K562 (cell line): Measurements from ENCODE around the gene ZDHHC8. TPM values are rescaled to one million over a fixed set of nuclear protein-coding genes. Genes with fewer than 3 reads are reported as not detected.

Source experiments
- ATAC-seq: fragments of 200-7000 bp; cut with Tn5 transposase; 3 replicates; pipeline ENCODE4 v1.9.1; 2020; ENCODE audit warnings: moderate library complexity
- BruUV-seq: library from RNA; stranded (reverse); fragments of 400-500 nt; replicated peaks from 2 replicates; lab custom pipeline; 2021; lab: Mats Ljungman, UMichigan
- CTCF ChIA-PET: fragments of 300-600 bp; formaldehyde crosslinking; extraction: SDS; loops from one replicate; lab custom pipeline; 2021; ENCODE audit warnings: low intra/inter-chr PET ratio; lab: Yijun Ruan, JAX
- POLR2A ChIA-PET: fragments of 300-600, 350-650 bp; sonication (Branson Sonifier 250); formaldehyde crosslinking; extraction: SDS; loops from one replicate; lab custom pipeline; 2021; ENCODE audit warnings: antibody characterized with exemption, inconsistent platforms; lab: Yijun Ruan, JAX
- DNase-seq, 4 experiments: peaks; one replicate each; pipeline versions ENCODE4 v3.0.0 to v3.0.0-alpha.2; 2011 to 2018; ENCODE audit warnings: low spot score in 3 of 4, mixed read lengths in 3 of 4; ENCODE audit errors: extremely low read depth in 1 of 4
- FAIRE-seq: peaks from 2 replicates; lab custom pipeline; 2011; peaks lifted over from hg19 to GRCh38; lab: Jason Lieb, UNC
- H2AFZ ChIP-seq: 2 replicates; pipeline ENCODE4 v1.6.0; 2011; ENCODE audit warnings: low read depth, low read length, control low read depth, inconsistent platforms
- H3K27ac ChIP-seq: fragments of 200-600 bp; 3 replicates; pipeline ENCODE4 v1.8.0; 2011; ENCODE audit warnings: low read depth, mild to moderate bottlenecking, control low read depth, inconsistent platforms, low read length, moderate library complexity, mixed read lengths; ENCODE audit errors: extremely low read depth
- H3K27me3 ChIP-seq, 2 experiments: fragments of 300-600 bp in 1 of 2; 2 replicates in 1 of 2; 3 replicates in 1 of 2; pipeline versions ENCODE4 v1.6.0 to v1.8.0; 2011; ENCODE audit warnings: inconsistent platforms in 2 of 2, low read length in 2 of 2, mild to moderate bottlenecking in 1 of 2, mixed read lengths in 1 of 2, moderate library complexity in 1 of 2; ENCODE audit not compliant: control insufficient read depth in 2 of 2, insufficient read depth in 2 of 2
- H3K36me3 ChIP-seq: fragments of 300-600 bp; 3 replicates; pipeline ENCODE4 v1.8.0; 2011; ENCODE audit warnings: mild to moderate bottlenecking, low read length, inconsistent platforms; ENCODE audit not compliant: control insufficient read depth, insufficient read depth
- H3K4me1 ChIP-seq, 2 experiments: fragments of 200-600 bp in 1 of 2; replicated peaks in 1 of 2; 2 replicates in 1 of 2; 3 replicates in 1 of 2; pipeline versions ENCODE4 v1.5.1 to v1.8.0; 2011; ENCODE audit warnings: inconsistent platforms in 2 of 2, low read length in 2 of 2, mild to moderate bottlenecking in 1 of 2, mixed read lengths in 1 of 2, moderate library complexity in 1 of 2; ENCODE audit not compliant: control insufficient read depth in 2 of 2, insufficient read depth in 2 of 2
- H3K4me2 ChIP-seq: 2 replicates; pipeline ENCODE4 v1.6.1; 2011; ENCODE audit warnings: low read length, control low read depth, inconsistent platforms, mixed read lengths; ENCODE audit not compliant: insufficient read depth
- H3K4me3 ChIP-seq: fragments of 200-600 bp; sonication (generic), shearing (Covaris generic); 2 replicates; pipeline ENCODE4 v1.5.1; 2016; ENCODE audit warnings: control low read depth, inconsistent platforms
- H3K79me2 ChIP-seq: fragments of 200-600 bp; 3 replicates; pipeline ENCODE4 v1.8.0; 2011; ENCODE audit warnings: low read length, inconsistent platforms; ENCODE audit not compliant: control insufficient read depth, insufficient read depth
- H3K9ac ChIP-seq, 2 experiments: 2 replicates each; pipeline versions ENCODE4 v1.6.0 to v1.6.1; 2011; ENCODE audit warnings: low read depth in 2 of 2, low read length in 2 of 2, control low read depth in 1 of 2, inconsistent platforms in 1 of 2, mild to moderate bottlenecking in 1 of 2, mixed read lengths in 1 of 2; ENCODE audit not compliant: insufficient read depth in 1 of 2
- H3K9me1 ChIP-seq: one replicate; pipeline ENCODE4 v1.6.0; 2011; ENCODE audit warnings: inconsistent platforms, mild to moderate bottlenecking, low read length, moderate library complexity; ENCODE audit not compliant: control insufficient read depth, insufficient read depth
- H3K9me3 ChIP-seq: replicated peaks from 2 replicates; pipeline ENCODE4 v1.5.1; 2011; ENCODE audit warnings: low read depth, low read length, inconsistent platforms; ENCODE audit not compliant: control insufficient read depth, insufficient read depth
- H4K20me1 ChIP-seq: replicated peaks from 2 replicates; pipeline ENCODE4 v1.6.1; 2011; ENCODE audit warnings: low read length, inconsistent platforms, mixed read lengths; ENCODE audit not compliant: control insufficient read depth, insufficient read depth
- PKNOX1 ChIP-seq: fragments of 450-650 bp; IDR thresholded peaks from 2 replicates; pipeline ENCODE4 v1.6.1; 2016
- SUPT5H ChIP-seq: fragments of 450-650 bp; IDR thresholded peaks from 2 replicates; pipeline ENCODE4 v1.6.1; 2016
- ZHX1 ChIP-seq: fragments of 150-350 bp; conservative IDR thresholded peaks from 2 replicates; pipeline ENCODE4 v1.6.1; 2014; ENCODE audit warnings: low read length
- ZNF146 ChIP-seq: IDR thresholded peaks from one replicate; pipeline ENCODE4 v1.6.1; 2018; ENCODE audit warnings: missing compliant biosample characterization; ENCODE audit not compliant: unreplicated experiment
- WGBS: fragments of 100-300 bp; shearing (Covaris generic); methylation state at CpG from one replicate; pipeline ENCODE4 v1.1.6; 2016; ENCODE audit warnings: low coverage, mixed read lengths; ENCODE audit not compliant: insufficient coverage; ENCODE audit errors: missing lambda C conversion rate; 5-methylcytosine and 5-hydroxymethylcytosine counted together
- in situ Hi-C: fragments of 300-500 bp; cut with MboI; formaldehyde crosslinking; loops from 4 replicates; pipeline ENCODE4 v1.15.0; 2018; ENCODE audit warnings: inconsistent platforms, mixed read lengths
- intact Hi-C: fragments of 100-400 bp; cut with micrococcal nuclease; formaldehyde crosslinking; loops from 2 replicates; pipeline ENCODE4 v1.14.2; 2022
- polyA plus RNA-seq, 8 experiments: library from polyadenylated mRNA; depleted of rRNA in 4 of 8; stranded (reverse) in 5 of 8; unstranded in 3 of 8; fragments of >200 nt; fragmentation: Nextera tagmentation in 2 of 8; fragmentation: Illumina TruSeq in 1 of 8; extraction: Ambion mirVana in 2 of 8; extraction: Trizol in 1 of 8; gene quantifications; 2 replicates each; pipeline versions ENCODE4 v1.2.1 to v1.2.3, GENCODE V29; 2011 to 2014; ENCODE audit warnings: inconsistent platforms in 1 of 8, missing spikeins in 1 of 8
- total RNA-seq, 7 experiments: library from RNA; depleted of rRNA in 6 of 7; stranded (reverse); fragments of >200 nt in 6 of 7; fragmentation: Illumina TruSeq in 2 of 7; extraction: Trizol in 2 of 7; gene quantifications; 2 replicates each; pipeline versions ENCODE4 v1.2.1 to v1.2.3, GENCODE V29; 2011 to 2021; ENCODE audit warnings: low replicate concordance in 1 of 7
- TF ChIP-seq, protein P1 (sequence below), 2 experiments: fragments of 450-650 bp in 1 of 2; sonication (generic) in 1 of 2; formaldehyde crosslinking in 1 of 2; IDR thresholded peaks in 1 of 2; conservative IDR thresholded peaks in 1 of 2; 2 replicates each; pipeline versions ENCODE4 v1.6.1 to v1.8.1; 2016 to 2023; ENCODE audit warnings: mild to moderate bottlenecking in 2 of 2, moderate library complexity in 2 of 2, inconsistent platforms in 1 of 2, missing genetic modification reagents in 1 of 2
- TF ChIP-seq, protein P2 (sequence below): fragments of 450-650 bp; IDR thresholded peaks from 2 replicates; pipeline ENCODE4 v1.6.1; 2016; ENCODE audit warnings: antibody characterized with exemption
- TF ChIP-seq, protein P3 (sequence below): sonication (generic); formaldehyde crosslinking; IDR thresholded peaks from 2 replicates; pipeline ENCODE4 v1.8.1; 2023; ENCODE audit warnings: mild to moderate bottlenecking, missing genetic modification reagents

Gene ZDHHC8
- total and polyA plus RNA-seq, 9 of the 15 experiments (the other 6 are each of a cell fraction or from before 2014, with no cell fraction given), result 0.04 to 109 (median 16.4) TPM

- TF ChIP-seq, protein P1, sequence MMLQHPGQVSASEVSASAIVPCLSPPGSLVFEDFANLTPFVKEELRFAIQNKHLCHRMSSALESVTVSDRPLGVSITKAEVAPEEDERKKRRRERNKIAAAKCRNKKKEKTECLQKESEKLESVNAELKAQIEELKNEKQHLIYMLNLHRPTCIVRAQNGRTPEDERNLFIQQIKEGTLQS (IDR thresholded peaks at IDR 0.05), result no peak
- TF ChIP-seq, protein P1 (CRISPR knock-in tag; conservative IDR thresholded peaks at IDR 0.05), result no peak
- TF ChIP-seq SUPT5H, result peak; percentile 37
Measured at GRCh38 chr22:20092477-20092854, 39.1 kb upstream of the ZDHHC8 start (continued).

DNA sequence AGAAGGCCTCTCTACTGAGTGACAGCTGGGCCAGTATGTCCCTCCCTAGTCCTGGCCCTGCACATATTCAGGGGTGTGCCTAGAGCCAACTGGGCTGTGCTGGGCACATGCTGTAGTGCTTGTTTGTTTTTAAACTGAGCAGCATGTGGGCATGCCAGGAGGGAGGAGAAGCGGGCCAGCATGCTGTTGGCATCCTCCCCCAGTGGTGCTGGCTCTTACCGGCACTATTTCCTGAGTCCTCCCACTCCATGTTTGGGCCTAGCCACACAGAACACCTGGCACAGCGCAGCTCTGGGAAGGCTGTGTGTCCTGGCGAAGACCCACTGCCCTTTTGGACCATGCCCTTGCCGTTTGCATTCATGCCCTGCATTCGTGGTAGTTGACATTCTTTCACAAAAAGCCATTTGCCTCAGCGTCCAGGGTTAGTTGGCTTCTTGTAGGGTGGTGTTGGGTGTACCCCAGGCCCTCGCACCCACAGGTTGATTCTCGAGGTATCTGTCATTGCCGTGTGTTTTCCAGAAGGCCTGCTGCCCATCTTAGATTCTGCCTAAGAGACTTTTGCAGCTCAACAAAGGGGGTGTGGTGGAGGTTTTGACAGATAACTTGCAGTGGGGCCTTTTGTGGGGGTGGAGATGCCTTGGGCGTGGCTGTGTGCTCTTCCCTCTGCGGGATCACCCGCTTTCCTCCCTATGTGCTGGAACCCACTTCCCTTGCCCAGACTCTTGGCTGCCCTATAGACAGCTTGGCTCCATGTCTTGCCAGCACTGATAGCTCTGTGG, 38.0 kb upstream of the ZDHHC8 start:
- Histone ChIP-seq H3K79me2 (peaks cover 64% of the 10 kb centered on the region), H3K4me3 (no peak overlapping the region), H4K20me1 (0 out of 2 replicates have a peak, but pooled peaks cover 11% of the 10 kb centered on the region), H3K27ac (no peak overlapping the region), H3K9me1 (no peaks in the 10 kb centered on the region), H2AFZ (no peak overlapping the region), H3K9ac (peak overlapping the region in 1 of 2 experiments; percentile 24; a peak in 1 of 4 replicates), H3K9me3 (no peaks in the 10 kb centered on the region; the same call in 1 of the 2 replicates), H3K36me3 (peaks cover 98% of the 10 kb centered on the region), H3K27me3 (no peaks in the 10 kb centered on the region), H3K4me2 (no peak overlapping the region), H3K4me1 (peaks cover 0 to 7% of the 10 kb centered on the region in 2 experiments; a peak in 1 of 5 replicates)
- in situ Hi-C loops, result no loop called here
- ChIA-PET POLR2A (interaction anchor here (1.0 to 19.4 kb wide), 7 partner anchors 11 to 72 kb away, joined by 3 to 513 read pairs (median 4); partner anchors contain the start of genes DGCR8, RANBP1, TANGO2 and TRMT2A), CTCF (interaction anchor here (0.5 kb wide), 1 partner anchor 53 kb away, joined by 3 read pairs; no protein-coding TSS in a partner anchor)
- DNase-seq, result peak in 1 of 4 experiments; percentile 79
- BruUV-seq, result no TSS peak
- intact Hi-C loops, result no loop called here
- peak; percentile 14; the same call in 2 of the 3 replicates for ATAC-seq
- 92% methylated on average over 13 of the region's 13 CpGs for WGBS
- FAIRE-seq, result no peak
- no peak for TF ChIP-seq ZNF146
- TF ChIP-seq SUPT5H, result peak; percentile 43; the same call in 1 of the 2 replicates
- 0 out of 2 replicates have a peak, but pooled peaks have one; percentile 10 for TF ChIP-seq PKNOX1
- TF ChIP-seq, protein P2, sequence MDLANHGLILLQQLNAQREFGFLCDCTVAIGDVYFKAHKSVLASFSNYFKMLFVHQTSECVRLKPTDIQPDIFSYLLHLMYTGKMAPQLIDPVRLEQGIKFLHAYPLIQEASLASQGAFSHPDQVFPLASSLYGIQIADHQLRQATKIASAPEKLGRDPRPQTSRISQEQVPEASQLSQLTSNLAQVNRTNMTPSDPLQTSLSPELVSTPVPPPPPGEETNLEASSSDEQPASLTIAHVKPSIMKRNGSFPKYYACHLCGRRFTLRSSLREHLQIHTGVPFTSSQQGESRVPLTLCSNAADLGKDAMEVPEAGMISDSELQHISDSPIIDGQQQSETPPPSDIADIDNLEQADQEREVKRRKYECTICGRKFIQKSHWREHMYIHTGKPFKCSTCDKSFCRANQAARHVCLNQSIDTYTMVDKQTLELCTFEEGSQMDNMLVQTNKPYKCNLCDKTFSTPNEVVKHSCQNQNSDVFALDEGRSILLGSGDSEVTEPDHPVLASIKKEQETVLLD, result no peak
- TF ChIP-seq, protein P3, sequence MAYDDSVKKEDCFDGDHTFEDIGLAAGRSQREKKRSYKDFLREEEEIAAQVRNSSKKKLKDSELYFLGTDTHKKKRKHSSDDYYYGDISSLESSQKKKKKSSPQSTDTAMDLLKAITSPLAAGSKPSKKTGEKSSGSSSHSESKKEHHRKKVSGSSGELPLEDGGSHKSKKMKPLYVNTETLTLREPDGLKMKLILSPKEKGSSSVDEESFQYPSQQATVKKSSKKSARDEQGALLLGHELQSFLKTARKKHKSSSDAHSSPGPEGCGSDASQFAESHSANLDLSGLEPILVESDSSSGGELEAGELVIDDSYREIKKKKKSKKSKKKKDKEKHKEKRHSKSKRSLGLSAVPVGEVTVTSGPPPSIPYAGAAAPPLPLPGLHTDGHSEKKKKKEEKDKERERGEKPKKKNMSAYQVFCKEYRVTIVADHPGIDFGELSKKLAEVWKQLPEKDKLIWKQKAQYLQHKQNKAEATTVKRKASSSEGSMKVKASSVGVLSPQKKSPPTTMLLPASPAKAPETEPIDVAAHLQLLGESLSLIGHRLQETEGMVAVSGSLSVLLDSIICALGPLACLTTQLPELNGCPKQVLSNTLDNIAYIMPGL (CRISPR knock-in tag), result 0 out of 2 replicates have a peak, but pooled peaks have one; percentile 39
- TF ChIP-seq ZHX1, result no peak
